DMS53 treated with DMSO at 0.1 percent for 48 hours (cell line): ENCODE results near the gene ORC5.
"Not testable (repeated sequence)": the region's sequence is repeated elsewhere in the genome, so short reads cannot be mapped to it uniquely, and the experiment has no call there.

Source experiments
- DNase-seq: peaks from one replicate; lab custom pipeline; 2025; ENCODE audit not compliant: unreplicated experiment; lab: John Stamatoyannopoulos, UW

ORC5 gene

DNA sequence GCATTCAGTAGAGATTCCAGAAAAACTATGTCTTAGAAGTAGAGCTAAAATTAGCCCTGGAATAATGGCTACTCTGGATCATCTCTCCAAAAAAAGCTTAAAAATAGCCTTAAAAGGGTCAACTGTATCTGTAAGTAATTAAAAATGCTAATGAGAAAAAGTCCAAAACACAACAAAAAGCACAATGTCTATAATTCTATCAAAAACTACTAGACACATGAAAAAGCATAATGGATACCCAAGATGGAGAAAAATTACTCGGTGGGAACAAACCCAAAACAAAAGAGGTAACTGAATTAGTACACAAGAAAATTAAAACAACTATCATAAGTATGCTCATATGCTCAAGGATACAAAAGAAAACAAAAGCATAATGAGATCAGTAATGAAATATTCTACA, 15.4 kb downstream of the ORC5 start:
- DNase-seq = no peak

- DNase-seq = no peak
These were observed 22.5 kb downstream of the ORC5 start for GRCh38 chr7:104185346-104185745.

DNA sequence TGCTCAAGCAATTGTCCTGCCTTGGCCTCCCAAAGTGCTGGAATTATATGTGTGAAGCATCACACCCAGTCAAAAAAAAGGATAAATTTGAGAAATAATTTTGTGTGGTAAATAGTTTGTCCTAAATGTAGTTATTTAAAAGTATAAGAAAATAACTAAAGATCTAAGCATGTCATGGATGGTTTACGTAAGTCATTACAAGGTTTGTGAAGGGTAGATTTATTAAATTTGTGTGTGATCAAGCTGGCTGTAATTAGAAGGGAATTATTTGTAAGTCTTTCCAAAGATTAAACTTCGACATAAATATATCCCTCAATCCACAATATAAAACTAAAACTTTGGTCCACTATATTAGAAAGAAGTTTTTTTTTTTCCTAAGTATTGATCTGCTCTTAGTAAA, 28.6 kb downstream of the ORC5 start:
- no peak for DNase-seq

DNA sequence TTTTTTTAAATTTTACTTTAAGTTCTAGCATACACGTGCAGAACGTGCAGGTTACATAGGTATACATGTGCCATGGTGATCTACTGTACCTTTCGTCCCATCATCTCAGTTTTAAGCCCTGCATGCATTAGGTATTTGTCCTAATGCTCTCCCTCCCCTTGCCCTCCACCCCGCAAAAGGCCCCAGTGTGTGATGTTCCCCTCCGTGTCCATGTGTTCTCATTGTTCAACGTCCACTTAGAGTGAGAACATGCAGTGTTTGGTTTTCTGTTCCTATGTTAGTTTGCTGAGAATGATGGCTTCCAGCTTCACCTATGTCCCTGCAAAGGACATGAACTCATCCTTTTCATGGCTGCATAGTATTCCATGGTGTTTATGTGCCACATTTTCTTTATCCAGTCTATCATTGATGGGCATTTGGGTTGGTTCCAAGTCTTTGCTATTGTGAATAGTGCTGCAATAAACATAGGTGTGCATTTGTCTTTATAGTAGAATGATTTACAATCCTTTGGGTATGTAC, 30.2 kb downstream of the ORC5 start:
- DNase-seq = not testable (repeated sequence)

DNA sequence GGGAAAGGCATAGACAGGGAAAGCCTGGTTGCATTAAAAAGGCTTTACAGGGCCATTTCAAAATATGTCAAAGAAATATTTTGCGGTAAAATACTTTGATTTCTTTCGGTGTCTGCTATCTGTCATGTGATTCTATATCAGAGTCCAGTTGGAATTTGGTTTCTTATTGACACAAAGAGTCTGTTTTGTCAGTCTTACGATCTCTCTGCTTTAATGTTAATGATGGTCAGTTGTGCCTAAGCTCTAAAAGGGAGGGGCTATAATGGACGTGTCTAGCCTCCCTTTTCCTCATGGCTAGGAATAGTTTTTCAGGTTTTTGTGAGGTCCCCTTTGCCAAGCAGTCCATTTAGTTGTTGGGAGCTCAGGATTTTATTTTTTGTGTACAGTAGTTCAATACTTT, 31.5 kb downstream of the ORC5 start:
- DNase-seq = no peak

DNA sequence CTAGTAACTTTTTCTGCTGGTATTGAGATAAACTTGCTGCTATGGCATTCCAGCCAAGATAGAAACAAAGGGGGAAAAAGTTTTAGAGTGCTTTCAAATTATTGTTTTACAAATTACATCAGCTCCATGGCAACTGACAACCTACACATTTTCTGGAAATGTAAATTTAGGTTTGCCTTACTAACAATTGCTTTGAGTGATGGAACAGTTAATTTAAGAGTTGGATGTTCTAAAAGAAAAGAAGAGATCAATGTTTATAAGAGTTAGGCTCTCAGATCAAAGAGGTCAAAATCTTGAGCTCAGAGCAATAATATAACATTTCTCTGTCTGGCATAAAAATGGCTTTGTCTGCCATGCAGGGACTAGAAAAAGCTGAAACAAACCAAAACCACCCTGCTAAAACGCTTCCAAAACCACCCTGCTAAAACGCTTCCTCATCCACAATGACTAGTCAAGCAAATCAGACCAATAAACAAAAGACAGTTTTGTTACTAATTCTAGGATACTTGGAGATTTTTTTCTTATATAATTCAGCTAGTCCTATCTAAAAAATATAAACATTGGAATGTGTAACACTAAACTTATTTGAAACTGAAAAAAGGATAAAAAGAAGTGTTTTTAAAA, 32.3 kb downstream of the ORC5 start:
- no peak for DNase-seq

DNA sequence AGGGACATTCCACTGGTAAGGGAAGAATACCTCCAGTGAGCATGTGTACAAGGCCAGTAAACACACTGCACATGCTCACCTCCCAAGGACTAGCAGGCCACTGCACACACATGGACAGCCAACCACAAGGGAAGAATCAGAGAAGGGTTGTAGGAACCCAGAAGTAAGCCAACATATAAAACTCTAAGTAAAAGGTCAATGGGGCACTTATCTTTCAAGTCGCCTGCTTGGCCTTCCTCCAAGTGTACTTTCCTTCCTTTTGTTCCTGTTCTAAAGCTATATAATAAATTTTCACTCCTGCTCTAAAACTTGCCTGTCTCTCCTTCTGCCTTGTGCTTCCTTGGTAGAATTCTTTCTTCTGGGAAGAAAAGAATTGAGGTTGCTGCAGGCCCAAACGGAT, 33.0 kb downstream of the ORC5 start:
- DNase-seq = no peak

DNA sequence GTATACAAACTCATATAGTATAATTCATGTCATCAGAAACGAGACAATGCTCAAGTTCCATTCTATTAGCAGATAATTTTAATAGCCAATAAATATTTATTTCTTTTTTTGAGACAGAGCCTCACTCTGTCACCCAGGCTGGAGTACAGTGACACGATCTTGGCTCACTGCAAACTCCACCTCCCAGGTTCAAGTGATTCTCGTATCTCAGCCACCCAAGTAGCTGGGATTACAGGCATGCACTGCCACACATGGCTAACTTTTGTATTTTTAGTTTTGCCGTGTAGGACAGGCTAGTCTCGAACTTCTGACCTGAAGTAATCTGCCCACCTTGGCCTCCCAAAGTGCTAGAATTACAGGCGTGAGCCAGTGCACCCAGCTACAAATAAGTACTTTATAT, 45.7 kb downstream of the ORC5 start:
- DNase-seq = no peak

GRCh38 chr7:104161244-104161643, 46.6 kb downstream of the ORC5 start:
- no peak for DNase-seq

DNA sequence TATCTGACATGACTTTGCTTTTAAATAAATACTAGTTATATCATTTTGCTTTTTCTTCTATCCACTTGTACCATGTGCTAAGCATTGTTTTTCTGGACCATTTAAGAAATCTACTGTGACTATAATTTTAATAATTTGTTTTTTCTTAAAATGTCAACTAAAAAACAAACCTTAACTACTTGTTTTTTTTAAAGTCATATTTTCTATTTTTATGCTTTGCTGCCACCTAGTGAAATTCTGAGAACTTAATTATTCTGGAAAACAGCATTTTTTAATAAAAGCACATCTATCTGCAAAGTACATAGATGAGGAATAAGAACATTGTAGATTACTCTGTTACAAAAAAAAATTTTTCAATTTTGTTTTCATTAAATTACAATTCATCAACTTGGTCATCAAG, 47.4 kb downstream of the ORC5 start:
- peak; percentile 39 for DNase-seq

DNA sequence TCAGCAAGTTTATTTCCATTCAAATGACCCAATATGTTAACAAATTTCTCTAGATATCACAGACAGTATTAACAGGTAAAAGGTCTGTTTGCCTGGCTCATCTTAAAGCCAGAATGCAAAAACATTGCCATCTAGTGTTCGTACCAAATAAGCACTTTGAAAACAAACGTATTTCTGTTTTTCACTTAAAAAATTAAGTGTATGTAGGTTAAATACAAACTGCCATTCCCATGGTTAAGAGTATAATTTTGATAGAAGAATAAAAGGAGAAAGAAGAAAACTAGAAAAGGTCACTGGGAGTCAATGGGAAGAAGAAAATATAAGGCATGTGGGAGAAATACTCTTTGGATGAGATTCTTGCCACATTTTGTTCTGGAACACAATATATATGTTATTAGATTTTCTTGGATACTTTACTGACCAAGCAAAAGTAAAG, 51.0 kb downstream of the ORC5 start:
- DNase-seq = peak; percentile 70

DNA sequence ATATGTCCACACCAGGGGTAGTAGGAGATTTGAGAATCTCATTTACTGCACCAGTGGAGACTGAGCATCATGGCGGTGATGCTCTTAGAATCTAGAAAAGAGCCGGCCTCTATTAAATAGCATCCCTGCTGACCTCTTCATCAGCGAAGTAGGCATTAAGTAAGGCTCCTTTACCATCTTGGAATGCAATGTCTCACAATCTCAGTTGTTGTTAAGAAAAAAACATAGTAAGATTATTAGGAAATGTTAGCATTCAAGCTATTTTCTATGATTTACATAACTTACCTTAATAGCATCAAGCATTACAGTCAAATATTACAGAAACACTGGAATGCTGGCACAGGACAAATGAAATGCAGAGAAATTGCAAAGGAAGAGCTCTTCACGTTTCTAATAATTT, 54.5 kb downstream of the ORC5 start:
- no peak for DNase-seq

- DNase-seq = no peak
These were observed 55.3 kb downstream of the ORC5 start for GRCh38 chr7:104152468-104152867.

GRCh38 chr7:104150470-104150869, 57.3 kb downstream of the ORC5 start:
- no peak for DNase-seq

DNA sequence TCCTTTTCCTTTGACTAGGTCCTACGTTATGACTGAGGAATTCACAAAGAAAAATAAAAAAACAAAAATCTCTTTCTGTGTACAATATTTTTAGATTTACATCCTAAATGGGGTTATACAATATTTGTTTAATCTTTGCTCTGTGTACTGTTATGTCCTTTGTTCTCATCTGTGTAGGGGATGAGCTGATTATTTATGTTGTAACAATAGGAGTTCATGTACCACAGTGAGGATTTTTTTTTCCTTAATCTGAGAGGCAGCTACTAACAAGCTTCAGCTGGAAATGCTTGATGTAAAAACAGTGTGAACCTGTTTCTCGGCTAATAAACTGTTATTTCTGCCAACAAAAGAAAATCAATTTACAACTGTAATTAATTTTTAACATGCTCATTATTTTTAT, 58.0 kb downstream of the ORC5 start:
- DNase-seq = no peak

DNA sequence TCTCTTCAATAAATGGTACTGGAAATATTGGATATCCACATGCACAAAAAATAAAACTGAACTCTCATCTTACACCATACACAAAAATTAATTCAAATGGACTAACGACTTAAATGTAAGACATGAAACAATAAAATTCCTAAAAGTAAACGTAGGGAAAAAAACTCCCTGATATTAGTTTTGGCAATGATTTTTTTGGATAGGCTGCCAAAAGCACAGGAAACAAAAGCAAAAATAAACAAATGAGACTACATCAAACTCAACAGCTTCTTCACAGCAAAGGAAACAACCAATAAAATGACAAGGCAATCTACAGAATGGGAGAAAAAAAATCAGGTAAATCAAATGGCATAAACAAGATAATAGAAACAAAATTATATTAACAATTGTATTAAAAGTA, 65.7 kb downstream of the ORC5 start:
- DNase-seq = no peak

- DNase-seq = no peak
These were observed 69.8 kb downstream of the ORC5 start for GRCh38 chr7:104137971-104138370.

DNA sequence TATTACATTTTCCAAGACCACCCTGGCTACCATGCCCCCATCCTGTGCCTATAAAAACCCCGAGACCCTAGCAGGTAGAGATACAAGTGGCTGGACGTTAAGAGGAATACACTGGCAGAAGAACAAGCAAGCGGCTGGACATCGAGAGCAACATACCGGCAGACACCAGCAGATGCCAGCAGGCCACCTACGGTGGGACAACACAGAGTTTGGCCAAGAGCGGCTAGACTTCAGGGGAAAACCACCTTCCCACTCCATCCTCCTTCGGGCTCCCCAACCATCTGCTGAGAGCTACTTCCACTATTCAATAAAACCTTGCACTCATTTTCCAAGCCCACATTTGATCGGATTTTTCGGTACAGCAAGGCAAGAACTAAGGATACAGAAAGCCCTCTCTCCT, 70.3 kb downstream of the ORC5 start:
- no peak for DNase-seq

DNA sequence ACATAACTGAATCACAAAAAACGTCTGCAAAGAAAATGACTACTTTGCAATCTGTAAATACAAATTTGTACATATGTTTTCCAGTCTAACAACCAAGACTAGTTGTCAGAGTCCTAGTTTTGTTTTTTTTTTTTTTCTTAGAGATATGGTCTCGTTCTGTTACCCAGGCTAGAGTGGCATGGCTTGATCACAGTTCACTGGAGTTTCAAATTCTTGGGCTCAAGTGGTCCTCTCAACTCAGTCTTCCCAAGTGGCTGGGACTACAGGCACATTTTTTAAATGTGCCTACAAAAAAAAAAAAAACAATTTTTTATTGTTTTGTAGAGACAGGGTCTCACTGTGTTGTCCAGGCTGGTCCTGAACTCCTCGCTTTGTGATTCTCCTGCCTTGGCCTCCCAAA, 70.8 kb downstream of the ORC5 start:
- no peak for DNase-seq

DNA sequence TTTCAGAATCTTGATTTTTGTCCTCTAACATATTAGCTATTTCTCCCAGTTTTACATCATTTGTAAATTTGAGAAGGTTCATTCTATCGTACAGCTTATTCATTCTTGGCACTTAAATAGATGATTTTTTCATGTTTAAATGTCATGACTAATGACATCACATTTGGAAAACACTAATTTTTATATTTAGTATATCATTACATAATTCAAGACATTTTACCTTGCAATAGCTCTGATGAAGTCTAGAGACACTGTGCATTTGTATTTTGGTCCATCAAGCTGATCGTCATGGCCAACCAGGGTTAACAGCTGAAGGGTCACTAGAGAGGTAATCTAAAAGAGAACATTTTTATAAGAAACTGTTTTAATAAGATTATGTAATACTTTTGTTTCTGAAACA, 71.3 kb downstream of the ORC5 start:
- DNase-seq = no peak

DNA sequence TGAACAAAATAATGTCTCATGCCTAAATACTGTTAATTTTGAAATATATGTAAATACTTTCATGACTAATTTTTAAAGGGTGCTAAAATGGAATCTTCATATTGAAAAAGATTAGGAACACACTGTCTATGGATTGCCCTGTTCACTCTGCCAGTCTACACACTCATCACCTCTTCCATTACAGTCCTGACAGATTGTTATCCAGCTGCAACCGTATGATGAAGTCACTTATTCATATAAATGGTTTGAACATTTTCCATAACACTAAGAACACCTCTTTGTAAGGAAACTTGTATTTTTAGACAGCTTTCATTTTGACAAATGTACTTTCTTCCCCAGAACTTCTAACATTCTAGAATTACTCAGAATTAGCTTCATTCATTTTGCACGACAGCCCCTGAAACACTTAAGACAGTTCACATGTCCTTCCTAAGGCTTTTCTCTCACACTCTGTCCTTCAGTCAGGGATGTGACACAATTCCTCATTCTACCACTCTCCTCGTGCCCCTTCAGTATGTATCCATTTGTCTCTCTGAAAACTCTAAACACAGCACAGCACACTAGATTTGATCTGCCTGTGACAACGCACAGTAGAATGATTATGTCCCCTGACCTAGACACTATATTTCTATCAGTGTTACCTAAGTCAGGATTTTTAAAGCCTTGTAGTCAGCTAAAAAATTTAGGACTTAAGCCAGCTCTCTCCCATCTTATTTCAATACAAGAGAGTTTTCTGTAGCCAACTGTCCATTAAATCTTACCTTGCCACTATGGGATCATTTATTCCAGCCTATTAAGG, 71.9 kb downstream of the ORC5 start:
- no peak for DNase-seq

DNA sequence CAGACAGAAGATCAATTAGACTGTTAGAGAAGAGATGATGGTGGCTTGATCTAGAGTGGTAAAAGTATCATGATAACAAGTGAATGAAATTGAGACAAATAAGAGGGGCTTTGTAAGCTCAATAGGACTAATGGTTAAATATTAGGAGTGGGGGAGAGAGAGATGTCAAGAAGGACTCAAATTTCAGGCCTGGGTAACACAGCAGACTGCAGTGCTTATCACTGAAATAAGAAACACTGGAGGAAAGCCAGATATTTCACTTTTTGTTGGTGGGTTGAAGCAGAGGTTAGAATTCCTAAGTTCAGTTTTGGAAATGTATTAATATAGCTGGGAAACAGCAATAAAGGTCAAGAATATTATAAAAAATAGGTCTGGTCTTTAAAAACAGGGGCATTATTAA, 74.6 kb downstream of the ORC5 start:
- DNase-seq = no peak

DNA sequence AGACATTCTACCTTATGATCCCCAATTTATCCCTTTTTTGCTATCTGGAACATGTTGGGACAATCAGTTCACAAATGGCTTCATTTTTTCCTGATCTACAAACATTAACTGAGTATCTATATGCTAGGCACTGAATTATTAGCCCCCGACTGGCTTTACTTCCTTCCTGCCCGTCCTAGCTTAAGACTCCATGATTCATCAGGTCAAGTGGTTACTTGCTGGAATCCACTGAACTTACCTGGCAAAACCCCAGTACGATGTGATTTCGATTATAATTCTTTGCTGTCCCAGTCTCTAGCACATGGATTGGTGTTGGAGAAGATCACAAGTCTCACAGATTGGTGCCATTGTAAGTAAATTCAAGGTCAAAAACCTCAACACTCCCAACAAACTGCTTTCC, 77.1 kb downstream of the ORC5 start:
- no peak for DNase-seq
